Body of pancreas (tissue), 4 donors: Measurements from ENCODE around the gene UST.

Experiments used
- POLR2A ChIP-seq, 3 donors: fragments of 450-650 bp; IDR thresholded peaks; one replicate each; pipeline ENCODE4 v1.6.1; 2016; ENCODE audit warnings: antibody characterized with exemption in 3 of 3, mild to moderate bottlenecking in 2 of 3
- TF ChIP-seq, protein P1 (sequence below), 7 experiments: fragments of 450-650 bp in 4 of 7; fragments of 200-600 bp in 3 of 7; sonication (generic) in 3 of 7; IDR thresholded peaks; one replicate each; pipeline ENCODE4 v1.5.1; 2016 to 2019; ENCODE audit warnings: antibody characterized with exemption in 7 of 7

DNA sequence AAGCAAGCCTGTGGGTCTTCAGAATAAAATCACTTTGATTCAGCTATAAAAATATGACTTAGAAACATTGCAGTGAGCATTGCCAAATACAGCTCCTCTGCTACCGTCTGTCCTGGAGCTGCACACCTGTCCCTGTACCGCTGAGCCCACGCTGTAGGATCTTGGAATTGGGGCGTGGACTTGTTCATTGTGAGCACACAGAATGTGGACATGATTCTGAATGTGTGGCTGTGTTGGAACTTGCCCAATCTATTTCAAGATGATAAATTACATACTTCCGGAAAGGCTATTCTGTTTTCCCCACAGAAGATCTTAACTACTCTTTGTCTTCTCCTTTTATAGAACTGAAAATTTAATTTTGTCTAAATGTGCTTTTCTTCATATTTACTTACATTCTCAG, 107.3 kb downstream of the UST start:
- TF ChIP-seq, protein P1, sequence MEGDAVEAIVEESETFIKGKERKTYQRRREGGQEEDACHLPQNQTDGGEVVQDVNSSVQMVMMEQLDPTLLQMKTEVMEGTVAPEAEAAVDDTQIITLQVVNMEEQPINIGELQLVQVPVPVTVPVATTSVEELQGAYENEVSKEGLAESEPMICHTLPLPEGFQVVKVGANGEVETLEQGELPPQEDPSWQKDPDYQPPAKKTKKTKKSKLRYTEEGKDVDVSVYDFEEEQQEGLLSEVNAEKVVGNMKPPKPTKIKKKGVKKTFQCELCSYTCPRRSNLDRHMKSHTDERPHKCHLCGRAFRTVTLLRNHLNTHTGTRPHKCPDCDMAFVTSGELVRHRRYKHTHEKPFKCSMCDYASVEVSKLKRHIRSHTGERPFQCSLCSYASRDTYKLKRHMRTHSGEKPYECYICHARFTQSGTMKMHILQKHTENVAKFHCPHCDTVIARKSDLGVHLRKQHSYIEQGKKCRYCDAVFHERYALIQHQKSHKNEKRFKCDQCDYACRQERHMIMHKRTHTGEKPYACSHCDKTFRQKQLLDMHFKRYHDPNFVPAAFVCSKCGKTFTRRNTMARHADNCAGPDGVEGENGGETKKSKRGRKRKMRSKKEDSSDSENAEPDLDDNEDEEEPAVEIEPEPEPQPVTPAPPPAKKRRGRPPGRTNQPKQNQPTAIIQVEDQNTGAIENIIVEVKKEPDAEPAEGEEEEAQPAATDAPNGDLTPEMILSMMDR (IDR thresholded peaks at IDR 0.05): no peak
- TF ChIP-seq POLR2A (IDR thresholded peaks at IDR 0.05): no peak
